ENCODE results near the gene CMPK2.

- TF ChIP-seq EP300 (IDR thresholded peaks at IDR 0.05) (no peak), CTCF (IDR thresholded peaks at IDR 0.05) (no peak), POLR2A (IDR thresholded peaks at IDR 0.05) (no peak), POLR2AphosphoS5 (IDR thresholded peaks at IDR 0.05) (no peak)
These were observed 26.9 kb downstream of the CMPK2 start for GRCh38 chr2:6838673-6839319.

Data from sigmoid colon (tissue), 4 donors.